Upper lobe of left lung (tissue), 6 donors: ENCODE results near the gene BAAT. TPM values are rescaled to one million over a fixed set of nuclear protein-coding genes. Genes with fewer than 3 reads are reported as not detected.

Experiments
- ATAC-seq, 2 donors: fragments of 200-7000 bp; cut with Tn5 transposase; one replicate each; pipeline ENCODE4 v1.9.1; 2022; ENCODE audit warnings: mild to moderate bottlenecking in 2 of 2, moderate library complexity in 2 of 2; ENCODE audit not compliant: low FRiP score in 2 of 2
- DNase-seq, 2 donors: peaks; one replicate each; pipeline ENCODE4 v3.0.0-alpha.2; 2019 to 2020
- H3K27ac ChIP-seq, 4 donors: fragments of 200-600 bp; sonication (generic); one replicate each; pipeline ENCODE4 v1.5.1; 2016 to 2019
- H3K27me3 ChIP-seq, 4 donors: fragments of 200-600 bp; sonication (generic); one replicate each; pipeline ENCODE4 v1.5.1; 2017 to 2019
- H3K36me3 ChIP-seq, 4 donors: fragments of 200-600 bp; sonication (generic); one replicate each; pipeline ENCODE4 v1.5.1; 2016 to 2019
- H3K4me1 ChIP-seq, 4 donors: fragments of 200-600 bp; sonication (generic); one replicate each; pipeline ENCODE4 v1.5.1; 2018 to 2019
- H3K4me3 ChIP-seq, 4 donors: fragments of 200-600 bp; sonication (generic); one replicate each; pipeline ENCODE4 v1.5.1; 2017 to 2019; ENCODE audit warnings: mild to moderate bottlenecking in 2 of 4, moderate library complexity in 1 of 4
- H3K9me3 ChIP-seq, 4 donors: fragments of 200-600 bp; sonication (generic); one replicate each; pipeline ENCODE4 v1.5.1; 2018 to 2019
- EP300 ChIP-seq, 4 donors: sonication (generic); formaldehyde crosslinking; IDR thresholded peaks; one replicate each; pipeline ENCODE4 v1.5.1; 2017; ENCODE audit warnings: antibody characterized with exemption in 4 of 4, control low read depth in 2 of 4
- POLR2A ChIP-seq, 4 donors: fragments of 450-650 bp; IDR thresholded peaks; one replicate each; pipeline ENCODE4 v1.5.1; 2016 to 2017; ENCODE audit warnings: antibody characterized with exemption in 4 of 4, mild to moderate bottlenecking in 2 of 4
- POLR2AphosphoS5 ChIP-seq, 2 donors: sonication (generic); formaldehyde crosslinking; IDR thresholded peaks; one replicate each; pipeline ENCODE4 v1.5.1; 2017; ENCODE audit warnings: antibody characterized with exemption in 2 of 2
- WGBS, 2 donors: methylation state at CpG; one replicate each; pipeline ENCODE4 v1.1.5; 2017 to 2018; 5-methylcytosine and 5-hydroxymethylcytosine counted together
- total RNA-seq, 6 donors: library from RNA; depleted of rRNA in 4 of 6; stranded (reverse); fragments of >200 nt in 4 of 6; gene quantifications; one replicate each; pipeline versions ENCODE4 v1.1.0 to v1.2.1, GENCODE V29; 2016 to 2021
- TF ChIP-seq, protein P1 (sequence below), 6 experiments: fragments of 450-650 bp in 4 of 6; fragments of 200-600 bp in 2 of 6; sonication (generic) in 2 of 6; IDR thresholded peaks; one replicate each; pipeline ENCODE4 v1.5.1; 2016 to 2019; ENCODE audit warnings: antibody characterized with exemption in 6 of 6
- donor health status: DM: no; HTN: no; CAD: no; lungs with moderate emphysema.
- donor health status: DM: no; HTN: yes; CAD: no; lungs with severe emphysema.

Gene BAAT
- total RNA-seq, 6 donors from 2014 or later, result 1.7 to 3.3 TPM; not detected in 4

- Histone ChIP-seq H3K9me3 (no peaks in the 10 kb centered on the region), H3K36me3 (no peaks in the 10 kb centered on the region), H3K4me3 (no peak overlapping the region), H3K27ac (no peak overlapping the region), H3K4me1 (no peaks in the 10 kb centered on the region), H3K27me3 (no peaks in the 10 kb centered on the region)
- no peak for TF ChIP-seq POLR2AphosphoS5 (IDR thresholded peaks at IDR 0.05)
- TF ChIP-seq, protein P1, sequence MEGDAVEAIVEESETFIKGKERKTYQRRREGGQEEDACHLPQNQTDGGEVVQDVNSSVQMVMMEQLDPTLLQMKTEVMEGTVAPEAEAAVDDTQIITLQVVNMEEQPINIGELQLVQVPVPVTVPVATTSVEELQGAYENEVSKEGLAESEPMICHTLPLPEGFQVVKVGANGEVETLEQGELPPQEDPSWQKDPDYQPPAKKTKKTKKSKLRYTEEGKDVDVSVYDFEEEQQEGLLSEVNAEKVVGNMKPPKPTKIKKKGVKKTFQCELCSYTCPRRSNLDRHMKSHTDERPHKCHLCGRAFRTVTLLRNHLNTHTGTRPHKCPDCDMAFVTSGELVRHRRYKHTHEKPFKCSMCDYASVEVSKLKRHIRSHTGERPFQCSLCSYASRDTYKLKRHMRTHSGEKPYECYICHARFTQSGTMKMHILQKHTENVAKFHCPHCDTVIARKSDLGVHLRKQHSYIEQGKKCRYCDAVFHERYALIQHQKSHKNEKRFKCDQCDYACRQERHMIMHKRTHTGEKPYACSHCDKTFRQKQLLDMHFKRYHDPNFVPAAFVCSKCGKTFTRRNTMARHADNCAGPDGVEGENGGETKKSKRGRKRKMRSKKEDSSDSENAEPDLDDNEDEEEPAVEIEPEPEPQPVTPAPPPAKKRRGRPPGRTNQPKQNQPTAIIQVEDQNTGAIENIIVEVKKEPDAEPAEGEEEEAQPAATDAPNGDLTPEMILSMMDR (IDR thresholded peaks at IDR 0.05), result no peak
- TF ChIP-seq EP300 (IDR thresholded peaks at IDR 0.05), result no peak
- TF ChIP-seq POLR2A (IDR thresholded peaks at IDR 0.05), result no peak
- WGBS, 2 donors, result 61 to 75% methylated on average over 2 of the region's 2 CpGs
- ATAC-seq (no peak), DNase-seq (no peak)
Measured at GRCh38 chr9:101372327-101373118, 12.3 kb downstream of the BAAT start.

- TF ChIP-seq POLR2AphosphoS5 (IDR thresholded peaks at IDR 0.05), result no peak
- no peak for TF ChIP-seq EP300 (IDR thresholded peaks at IDR 0.05)
- TF ChIP-seq, protein P1 (IDR thresholded peaks at IDR 0.05), result no peak
- TF ChIP-seq POLR2A (IDR thresholded peaks at IDR 0.05), result no peak
- 88 to 95% methylated on average over 3 of the region's 3 CpGs for WGBS, 2 donors
- H3K36me3 ChIP-seq, result no peaks in the 10 kb centered on the region
- H3K4me1 ChIP-seq, result no peaks in the 10 kb centered on the region
- no peaks in the 10 kb centered on the region for H3K27me3 ChIP-seq
- no peak overlapping the region for H3K4me3 ChIP-seq
- no peaks in the 10 kb centered on the region for H3K9me3 ChIP-seq
- no peak for DNase-seq
- H3K27ac ChIP-seq, result no peak overlapping the region
- no peak for ATAC-seq
Measured at GRCh38 chr9:101371813-101372212, 13.0 kb downstream of the BAAT start.

DNA sequence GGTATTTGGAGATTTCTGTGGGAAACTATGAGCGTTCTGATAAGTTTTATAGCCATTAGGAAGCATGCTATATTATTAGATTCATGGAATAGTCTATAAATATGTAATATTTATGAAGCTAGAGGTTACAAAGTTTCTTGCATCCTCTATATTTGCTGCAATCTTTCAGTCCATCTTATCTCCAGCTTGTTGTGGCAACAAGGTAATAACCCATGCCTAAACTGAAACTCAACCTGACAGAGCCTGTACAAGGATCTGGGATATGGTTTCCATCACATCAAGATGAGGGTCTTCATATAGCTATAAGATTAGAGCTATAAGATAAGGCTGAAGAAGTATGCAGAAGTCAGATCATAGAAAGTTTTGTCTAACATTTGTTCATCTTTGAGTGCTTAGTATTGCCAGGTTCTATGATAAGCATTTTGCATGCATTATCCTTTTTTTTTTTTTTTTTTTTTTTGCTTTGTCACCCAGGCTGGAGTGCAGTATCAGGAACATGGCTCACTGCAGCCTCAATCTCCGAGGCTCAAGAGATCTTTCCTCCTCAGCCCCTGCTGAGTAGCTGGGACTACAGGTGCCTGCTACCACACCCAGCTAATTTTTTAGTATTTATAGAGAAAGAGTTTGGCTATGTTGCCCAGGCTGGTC, 14.8 kb downstream of the BAAT start:
- WGBS, 2 donors, result 46 to 82% methylated on average over 2 of the region's 2 CpGs

DNA sequence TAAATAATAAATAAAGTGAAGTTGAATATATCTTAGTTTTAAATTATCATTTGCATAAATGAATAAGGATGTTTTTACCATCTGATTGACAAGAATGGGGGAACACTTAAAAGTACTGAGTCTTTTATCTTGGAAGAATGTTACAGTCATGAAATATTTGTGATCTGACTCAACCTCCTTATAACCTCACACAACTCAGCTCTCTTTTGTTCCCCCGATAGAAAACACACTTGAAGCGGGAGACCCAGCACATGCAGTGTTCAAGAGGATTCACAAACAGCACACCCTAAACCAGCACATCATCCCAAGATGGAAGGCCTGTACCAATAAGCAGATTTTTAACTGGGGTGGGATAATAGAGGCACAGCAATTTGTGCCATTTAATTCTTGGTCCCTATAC, 15.5 kb downstream of the BAAT start:
- 80 to 84% methylated on average over 2 of the region's 2 CpGs for WGBS, 2 donors
- Histone ChIP-seq H3K4me1 (no peaks in the 10 kb centered on the region), H3K27ac (no peak overlapping the region), H3K9me3 (no peaks in the 10 kb centered on the region), H3K36me3 (no peaks in the 10 kb centered on the region), H3K4me3 (no peak overlapping the region), H3K27me3 (no peaks in the 10 kb centered on the region)
- ATAC-seq (no peak), DNase-seq (no peak)
- TF ChIP-seq POLR2A (IDR thresholded peaks at IDR 0.05) (no peak), EP300 (IDR thresholded peaks at IDR 0.05) (no peak), POLR2AphosphoS5 (IDR thresholded peaks at IDR 0.05) (no peak)
- TF ChIP-seq, protein P1 (IDR thresholded peaks at IDR 0.05), result no peak

More for the DNA sequence above, 14.8 kb downstream of the BAAT start:
- Histone ChIP-seq H3K9me3 (no peaks in the 10 kb centered on the region), H3K4me1 (no peaks in the 10 kb centered on the region), H3K27me3 (no peaks in the 10 kb centered on the region), H3K4me3 (no peak overlapping the region), H3K27ac (no peak overlapping the region), H3K36me3 (no peaks in the 10 kb centered on the region)
- TF ChIP-seq, protein P1 (IDR thresholded peaks at IDR 0.05), result no peak
- TF ChIP-seq POLR2AphosphoS5 (IDR thresholded peaks at IDR 0.05), result no peak
- no peak for TF ChIP-seq POLR2A (IDR thresholded peaks at IDR 0.05)
- TF ChIP-seq EP300 (IDR thresholded peaks at IDR 0.05), result no peak
- DNase-seq, result no peak
- no peak for ATAC-seq
